H1 (cell line): Measurements from ENCODE around the gene RAB5A. TPM values are rescaled to one million over a fixed set of nuclear protein-coding genes. Genes with fewer than 3 reads are reported as not detected.

Experiments
- CTCF ChIA-PET: fragments of 300-600 bp; sonication (Branson Sonifier 250); formaldehyde crosslinking; loops from one replicate; lab custom pipeline; 2021; ENCODE audit not compliant: partially characterized antibody; lab: Charles Lee
- POLR2A ChIA-PET: fragments of 300-600 bp; sonication (Branson Sonifier 250); formaldehyde crosslinking; loops from one replicate; lab custom pipeline; 2021; ENCODE audit warnings: inconsistent platforms; ENCODE audit not compliant: partially characterized antibody; lab: Charles Lee
- DNase-seq, 2 experiments: peaks; one replicate each; pipeline versions ENCODE4 v3.0.0 to v3.0.0-alpha.2; 2010 to 2022; ENCODE audit warnings: low spot score in 2 of 2, low read depth in 1 of 2, mixed read lengths in 1 of 2
- FAIRE-seq: peaks from 2 replicates; lab custom pipeline; 2011; peaks lifted over from hg19 to GRCh38; lab: Jason Lieb, UNC
- H2AFZ ChIP-seq: 2 replicates; pipeline ENCODE4 v1.8.1; 2012; ENCODE audit warnings: low read length, inconsistent platforms
- H2AK5ac ChIP-seq: 2 replicates; pipeline ENCODE4 v1.6.1; 2013; ENCODE audit warnings: low read depth, low read length
- H2BK120ac ChIP-seq: replicated peaks from 2 replicates; pipeline ENCODE3; 2013; ENCODE audit warnings: low read depth, low read length, inconsistent platforms
- H2BK12ac ChIP-seq: 2 replicates; pipeline ENCODE4 v1.6.1; 2013; ENCODE audit warnings: low read depth, low read length
- H2BK15ac ChIP-seq: 2 replicates; pipeline ENCODE4 v1.6.1; 2013; ENCODE audit warnings: low read length
- H2BK20ac ChIP-seq: 2 replicates; pipeline ENCODE4 v1.6.1; 2013; ENCODE audit warnings: low read length
- H2BK5ac ChIP-seq: 2 replicates; pipeline ENCODE4 v1.6.1; 2013; ENCODE audit warnings: low read depth, low read length
- H3K14ac ChIP-seq: 2 replicates; pipeline ENCODE4 v1.6.1; 2013; ENCODE audit warnings: inconsistent platforms; ENCODE audit not compliant: insufficient read length
- H3K18ac ChIP-seq: 2 replicates; pipeline ENCODE4 v1.6.1; 2013; ENCODE audit warnings: low read length; ENCODE audit errors: extremely low read depth
- H3K23ac ChIP-seq: 2 replicates; pipeline ENCODE4 v1.6.1; 2013; ENCODE audit warnings: inconsistent platforms; ENCODE audit not compliant: insufficient read length
- H3K23me2 ChIP-seq: 2 replicates; pipeline ENCODE4 v1.6.1; 2013; ENCODE audit warnings: low read depth, low read length
- H3K27ac ChIP-seq: 2 replicates; pipeline ENCODE4 v1.6.1; 2011; ENCODE audit warnings: low read depth, low read length, inconsistent platforms
- H3K27me3 ChIP-seq, 4 experiments: replicated peaks in 1 of 4; 1 replicate in 1 of 4; 2 replicates in 3 of 4; pipeline versions ENCODE4 v1.6.1 to v1.8.1; 2011 to 2013; ENCODE audit warnings: low read length in 3 of 4, mild to moderate bottlenecking in 3 of 4, inconsistent platforms in 2 of 4, mixed read lengths in 2 of 4, moderate library complexity in 1 of 4; ENCODE audit not compliant: control insufficient read depth in 3 of 4, insufficient read depth in 3 of 4; ENCODE audit errors: extremely low read depth in 1 of 4
- H3K36me3 ChIP-seq, 4 experiments: 2 replicates each; pipeline versions ENCODE4 v1.6.1 to v1.8.1; 2011 to 2013; ENCODE audit warnings: mild to moderate bottlenecking in 4 of 4, low read length in 3 of 4, moderate library complexity in 2 of 4, control low read depth in 1 of 4, inconsistent platforms in 1 of 4; ENCODE audit not compliant: insufficient read depth in 4 of 4, control insufficient read depth in 2 of 4
- H3K4ac ChIP-seq: replicated peaks from 2 replicates; pipeline ENCODE3; 2013; ENCODE audit warnings: low read length, low read depth, mixed read lengths, inconsistent platforms; ENCODE audit not compliant: insufficient read length
- H3K4me1 ChIP-seq, 4 experiments: replicated peaks in 1 of 4; 1 replicate in 1 of 4; 2 replicates in 3 of 4; pipeline versions ENCODE4 v1.6.1 to v1.8.1; 2011 to 2013; ENCODE audit warnings: low read length in 3 of 4, inconsistent platforms in 2 of 4, mixed read lengths in 1 of 4; ENCODE audit not compliant: insufficient read depth in 4 of 4, control insufficient read depth in 3 of 4
- H3K4me2 ChIP-seq, 2 experiments: 2 replicates each; pipeline versions ENCODE4 v1.6.1 to v1.8.1; 2011 to 2013; ENCODE audit warnings: low read depth in 2 of 2, low read length in 2 of 2, control low read depth in 1 of 2, inconsistent platforms in 1 of 2, mild to moderate bottlenecking in 1 of 2; ENCODE audit not compliant: insufficient read depth in 1 of 2
- H3K4me3 ChIP-seq, 4 experiments: fragments of 200-600, 300-600 bp in 1 of 4; sonication (generic), shearing (Covaris generic), sonication (Bioruptor Twin) in 1 of 4; 2 replicates each; pipeline versions ENCODE4 v1.5.1 to v1.8.1; 2011 to 2016; ENCODE audit warnings: low read length in 4 of 4, low read depth in 3 of 4, control low read depth in 2 of 4, inconsistent platforms in 2 of 4, mild to moderate bottlenecking in 2 of 4, mixed read lengths in 1 of 4, moderate library complexity in 1 of 4; ENCODE audit not compliant: insufficient read depth in 2 of 4; ENCODE audit errors: extremely low read depth in 1 of 4
- H3K56ac ChIP-seq: replicated peaks from 2 replicates; pipeline ENCODE3; 2013; ENCODE audit warnings: low read depth, mild to moderate bottlenecking, mixed read lengths, low read length, inconsistent platforms; ENCODE audit not compliant: insufficient read length
- H3K79me1 ChIP-seq: 2 replicates; pipeline ENCODE4 v1.6.1; 2013; ENCODE audit warnings: low read depth, low read length, control low read depth
- H3K79me2 ChIP-seq, 2 experiments: 2 replicates each; pipeline versions ENCODE4 v1.6.1 to v1.8.1; 2012 to 2013; ENCODE audit warnings: low read length in 2 of 2, mild to moderate bottlenecking in 2 of 2, inconsistent platforms in 1 of 2; ENCODE audit not compliant: insufficient read depth in 2 of 2, control insufficient read depth in 1 of 2
- H3K9ac ChIP-seq, 4 experiments: replicated peaks in 1 of 4; 1 replicate in 1 of 4; 2 replicates in 3 of 4; pipeline versions ENCODE4 v1.6.1 to v1.8.1; 2011 to 2013; ENCODE audit warnings: low read depth in 3 of 4, low read length in 3 of 4, control low read depth in 2 of 4, mild to moderate bottlenecking in 2 of 4, moderate library complexity in 2 of 4, inconsistent platforms in 1 of 4; ENCODE audit errors: extremely low read depth in 1 of 4
- H3K9me3 ChIP-seq, 2 experiments: 2 replicates each; pipeline versions ENCODE4 v1.6.1 to v1.8.1; 2012 to 2013; ENCODE audit warnings: mild to moderate bottlenecking in 2 of 2, moderate library complexity in 2 of 2, control low read depth in 1 of 2, inconsistent platforms in 1 of 2, low read depth in 1 of 2, low read length in 1 of 2, mixed read lengths in 1 of 2; ENCODE audit not compliant: insufficient read depth in 2 of 2
- H4K20me1 ChIP-seq, 2 experiments: replicated peaks in 1 of 2; 2 replicates each; pipeline versions ENCODE3 to v1.8.1; 2011 to 2013; ENCODE audit warnings: inconsistent platforms in 2 of 2, low read length in 2 of 2, mild to moderate bottlenecking in 1 of 2; ENCODE audit not compliant: insufficient read depth in 2 of 2, control insufficient read depth in 1 of 2
- H4K5ac ChIP-seq: 2 replicates; pipeline ENCODE4 v1.6.1; 2013; ENCODE audit warnings: low read length, low read depth, mixed read lengths, inconsistent platforms; ENCODE audit not compliant: insufficient read length
- H4K8ac ChIP-seq: 2 replicates; pipeline ENCODE4 v1.8.0; 2013; ENCODE audit warnings: mild to moderate bottlenecking, moderate library complexity, low read length, inconsistent platforms; ENCODE audit not compliant: insufficient read depth; ENCODE audit errors: extremely low read depth
- H4K91ac ChIP-seq: replicated peaks from 2 replicates; pipeline ENCODE3; 2013; ENCODE audit warnings: low read length, mixed read lengths, inconsistent platforms; ENCODE audit not compliant: insufficient read length
- CREB1 ChIP-seq: IDR thresholded peaks from 2 replicates; pipeline ENCODE4 v1.6.1; 2012; ENCODE audit warnings: inconsistent platforms
- EGR1 ChIP-seq: IDR thresholded peaks from 2 replicates; pipeline ENCODE4 v1.6.1; 2011; ENCODE audit warnings: low read depth, low read length, borderline replicate concordance
- GABPA ChIP-seq: IDR thresholded peaks from 2 replicates; pipeline ENCODE4 v1.6.1; 2011; ENCODE audit warnings: mild to moderate bottlenecking, low read length, moderate library complexity, borderline replicate concordance; ENCODE audit not compliant: insufficient read depth
- KDM4A ChIP-seq: IDR thresholded peaks from one replicate; pipeline ENCODE4 v1.7.1; 2012; ENCODE audit warnings: low read depth, mild to moderate bottlenecking, moderate library complexity, low read length, inconsistent platforms; ENCODE audit not compliant: severe bottlenecking
- MAX ChIP-seq: IDR thresholded peaks from 2 replicates; pipeline ENCODE4 v1.6.1; 2012; ENCODE audit warnings: inconsistent platforms
- NRF1 ChIP-seq: IDR thresholded peaks from 2 replicates; pipeline ENCODE4 v1.6.1; 2011; ENCODE audit warnings: mild to moderate bottlenecking, low read depth, low read length, improper control_type of control experiment
- RBBP5 ChIP-seq: IDR thresholded peaks from 2 replicates; pipeline ENCODE4 v1.7.1; 2012; ENCODE audit warnings: low read depth, mild to moderate bottlenecking, inconsistent platforms, low read length, moderate library complexity, borderline replicate concordance
- RXRA ChIP-seq: IDR thresholded peaks from 2 replicates; pipeline ENCODE4 v1.6.1; 2011; ENCODE audit warnings: low read depth, mild to moderate bottlenecking, low read length, moderate library complexity; ENCODE audit not compliant: insufficient read depth
- SAP30 ChIP-seq: fragments of 300-600 bp; sonication (generic); IDR thresholded peaks from 2 replicates; pipeline ENCODE4 v1.7.1; 2012; ENCODE audit warnings: low read length, moderate library complexity, mild to moderate bottlenecking, inconsistent platforms; ENCODE audit not compliant: insufficient read depth, insufficient replicate concordance
- SIX5 ChIP-seq: IDR thresholded peaks from 2 replicates; pipeline ENCODE4 v1.6.1; 2011; ENCODE audit warnings: mild to moderate bottlenecking, low read depth, low read length
- SP1 ChIP-seq: IDR thresholded peaks from 2 replicates; pipeline ENCODE4 v1.6.1; 2011; ENCODE audit warnings: low read depth, low read length
- SRF ChIP-seq: IDR thresholded peaks from 2 replicates; pipeline ENCODE4 v1.6.1; 2011; ENCODE audit warnings: mild to moderate bottlenecking, low read depth, low read length, moderate library complexity
- WGBS, 2 experiments: shearing (Covaris generic) in 1 of 2; methylation state at CpG; one replicate each; pipeline versions ENCODE4 v1.1.6 to v1.1.7; 2013 to 2015; ENCODE audit warnings: low lambda C conversion rate in 2 of 2, mixed read lengths in 2 of 2, inconsistent platforms in 1 of 2, low coverage in 1 of 2, missing lambda C conversion rate in 1 of 2; ENCODE audit not compliant: insufficient replicate concordance in 2 of 2, insufficient coverage in 1 of 2, insufficient read length in 1 of 2; ENCODE audit errors: extremely low coverage in 1 of 2, missing lambda C conversion rate in 1 of 2; 5-methylcytosine and 5-hydroxymethylcytosine counted together
- polyA plus RNA-seq, 7 experiments: library from polyadenylated mRNA; depleted of rRNA in 3 of 7; stranded (reverse) in 5 of 7; unstranded in 2 of 7; fragments of >200 nt in 5 of 7; fragments of 200-250 nt in 2 of 7; gene quantifications; 1 replicate in 5 of 7; 2 replicates in 1 of 7; 4 replicates in 1 of 7; pipeline versions ENCODE4 v1.2.1 to v1.2.3, GENCODE V29; 2011 to 2013; ENCODE audit warnings: missing spikeins in 2 of 7, mixed read lengths in 2 of 7
- total RNA-seq: library from RNA; stranded (reverse); fragmentation: NEBNext Ultra II Directional; extraction: Animal tissue kit (Norgen Biotek cat#: 25700); gene quantifications from 2 replicates; pipeline ENCODE4 v1.2.1, GENCODE V29; 2021

The RAB5A gene
- total and polyA plus RNA-seq, 2 of the 8 experiments (the other 6 are each of a cell fraction or from before 2014, with no cell fraction given) = 22.4 to 77.7 TPM

GRCh38 chr3:19937459-19938294, 9.2 kb upstream of the RAB5A start:
- TF ChIP-seq CREB1 = no peak
- no peak for TF ChIP-seq MAX
- TF ChIP-seq RBBP5 = no peak
- no peak for TF ChIP-seq EGR1
- TF ChIP-seq KDM4A = no peak
- TF ChIP-seq SRF = no peak
- no peak for TF ChIP-seq GABPA
- TF ChIP-seq SAP30 = no peak
- TF ChIP-seq SIX5 = no peak
- no peak for TF ChIP-seq NRF1
- no peak for TF ChIP-seq RXRA
- TF ChIP-seq SP1 = no peak
- DNase-seq = no peak

More at GRCh38 chr3:19937459-19938294, 9.2 kb upstream of the RAB5A start:
- WGBS, 2 experiments = 64% methylated on average over 7 of the region's 7 CpGs; no CpG with 5 or more reads in 1 of the 2 experiments
- no peaks in the 10 kb centered on the region for H3K79me2 ChIP-seq
- CTCF ChIA-PET = interaction anchor here (1.1 to 1.5 kb wide), 2 partner anchors 23 to 103 kb away, joined by 3 to 4 read pairs; partner anchors contain the start of gene KAT2B
- no peak overlapping the region for H3K14ac ChIP-seq
- no peaks in the 10 kb centered on the region for H4K20me1 ChIP-seq
- H2AK5ac ChIP-seq = no peak overlapping the region
- no peak overlapping the region for H2BK5ac ChIP-seq
- FAIRE-seq = no peak
- no peak overlapping the region for H2BK12ac ChIP-seq
- no peak overlapping the region for H3K4me3 ChIP-seq
- no peaks in the 10 kb centered on the region for H3K79me1 ChIP-seq
- H4K5ac ChIP-seq = no peak overlapping the region
- peaks cover 0 to 2% of the 10 kb centered on the region in 2 experiments; a peak in 1 of 4 replicates for H3K9me3 ChIP-seq
- no peak overlapping the region for H2BK15ac ChIP-seq
- H4K91ac ChIP-seq = no peak overlapping the region
- no peaks in the 10 kb centered on the region; the same call in 1 of the 2 replicates for H3K23me2 ChIP-seq
- H3K9ac ChIP-seq = no peak overlapping the region; a peak in 1 of 7 replicates
- H3K36me3 ChIP-seq = no peaks in the 10 kb centered on the region
- no peaks in the 10 kb centered on the region for H3K27me3 ChIP-seq
- no peak overlapping the region for H3K18ac ChIP-seq
- no peak overlapping the region for H2AFZ ChIP-seq
- H3K23ac ChIP-seq = no peak overlapping the region
- POLR2A ChIA-PET = interaction anchor here (1.4 to 1.6 kb wide), 3 partner anchors 8 to 10 kb away, joined by 4 to 8 read pairs (median 4); no protein-coding TSS in a partner anchor
- H3K4me2 ChIP-seq = no peak overlapping the region
- H3K56ac ChIP-seq = no peak overlapping the region
- no peak overlapping the region for H2BK120ac ChIP-seq
- no peak overlapping the region for H3K27ac ChIP-seq
- H4K8ac ChIP-seq = no peak overlapping the region
- no peak overlapping the region for H3K4ac ChIP-seq
- H2BK20ac ChIP-seq = no peak overlapping the region
- no peaks in the 10 kb centered on the region for H3K4me1 ChIP-seq
